OCI-LY1 (cell line): ENCODE results near the gene CEACAM1.

Experiments used
- H2AFZ ChIP-seq: fragments of 200-600 bp; sonication (generic), shearing (Covaris generic); 2 replicates; pipeline ENCODE4 v1.6.0; 2014; ENCODE audit warnings: antibody characterized with exemption, mild to moderate bottlenecking, low read length
- H3F3A ChIP-seq: fragments of 200-600 bp; sonication (generic), shearing (Covaris generic); 2 replicates; pipeline ENCODE4 v1.6.0; 2014; ENCODE audit warnings: mild to moderate bottlenecking, antibody characterized with exemption, low read length, moderate library complexity; ENCODE audit not compliant: insufficient read depth
- H3K27ac ChIP-seq: fragments of 200-600 bp; sonication (generic); 2 replicates; pipeline ENCODE4 v1.5.1; 2014; ENCODE audit warnings: low read length, mixed run types, mild to moderate bottlenecking, low read depth; ENCODE audit not compliant: poor library complexity, severe bottlenecking
- H3K27me3 ChIP-seq: fragments of 200-600 bp; sonication (generic); 2 replicates; pipeline ENCODE4 v1.6.0; 2014; ENCODE audit warnings: antibody characterized with exemption, mild to moderate bottlenecking, low read length, moderate library complexity; ENCODE audit not compliant: insufficient read depth
- H3K36me3 ChIP-seq: fragments of 200-600 bp; sonication (generic); 2 replicates; pipeline ENCODE4 v1.6.1; 2014; ENCODE audit warnings: mild to moderate bottlenecking, antibody characterized with exemption, low read length, moderate library complexity, mixed read lengths; ENCODE audit not compliant: insufficient read depth
- H3K4me1 ChIP-seq: fragments of 200-600 bp; sonication (generic); 2 replicates; pipeline ENCODE4 v1.5.1; 2014; ENCODE audit warnings: mild to moderate bottlenecking, low read length, moderate library complexity; ENCODE audit not compliant: insufficient read depth, severe bottlenecking
- H3K4me2 ChIP-seq: fragments of 200-600 bp; sonication (generic), shearing (Covaris generic); 2 replicates; pipeline ENCODE4 v1.6.1; 2014; ENCODE audit warnings: low read length
- H3K4me3 ChIP-seq: fragments of 200-600 bp; sonication (generic); 2 replicates; pipeline ENCODE4 v1.5.1; 2014; ENCODE audit warnings: low read length, low read depth, mild to moderate bottlenecking, mixed read lengths; ENCODE audit not compliant: poor library complexity, severe bottlenecking
- H3K79me2 ChIP-seq: fragments of 200-600 bp; shearing (Covaris generic); 2 replicates; pipeline ENCODE4 v1.6.1; 2016; ENCODE audit warnings: mixed run types, low read length, mixed read lengths; ENCODE audit not compliant: insufficient read depth
- H3K9ac ChIP-seq: fragments of 200-600 bp; sonication (generic), shearing (Covaris generic); 2 replicates; pipeline ENCODE4 v1.6.1; 2014; ENCODE audit warnings: mild to moderate bottlenecking, low read length, mixed read lengths
- H3K9me2 ChIP-seq: fragments of 200-600 bp; sonication (generic), shearing (Covaris generic); 2 replicates; pipeline ENCODE4 v1.6.1; 2014; ENCODE audit warnings: low read depth, mild to moderate bottlenecking, low read length, mixed read lengths
- H3K9me3 ChIP-seq: fragments of 200-600 bp; shearing (Covaris generic); 2 replicates; pipeline ENCODE4 v1.6.1; 2014; ENCODE audit warnings: low read length, mixed read lengths
- H4K20me1 ChIP-seq: fragments of 200-600 bp; sonication (generic), shearing (Covaris generic); 2 replicates; pipeline ENCODE4 v1.6.0; 2016; ENCODE audit warnings: mild to moderate bottlenecking, low read length; ENCODE audit not compliant: insufficient read depth
- CTCF ChIP-seq: fragments of 200-600 bp; sonication (generic), shearing (Covaris generic); IDR thresholded peaks from 2 replicates; pipeline ENCODE4 v1.5.1; 2017; ENCODE audit warnings: mild to moderate bottlenecking, antibody characterized with exemption, low read length, moderate library complexity, mixed read lengths
- EZH2 ChIP-seq: fragments of 200-600 bp; sonication (generic), shearing (Covaris generic); IDR thresholded peaks from 2 replicates; pipeline ENCODE4 v1.8.0; 2017; ENCODE audit warnings: borderline replicate concordance, mixed run types, mild to moderate bottlenecking, antibody characterized with exemption, low read length, moderate library complexity, mixed read lengths

CEACAM1 gene

DNA sequence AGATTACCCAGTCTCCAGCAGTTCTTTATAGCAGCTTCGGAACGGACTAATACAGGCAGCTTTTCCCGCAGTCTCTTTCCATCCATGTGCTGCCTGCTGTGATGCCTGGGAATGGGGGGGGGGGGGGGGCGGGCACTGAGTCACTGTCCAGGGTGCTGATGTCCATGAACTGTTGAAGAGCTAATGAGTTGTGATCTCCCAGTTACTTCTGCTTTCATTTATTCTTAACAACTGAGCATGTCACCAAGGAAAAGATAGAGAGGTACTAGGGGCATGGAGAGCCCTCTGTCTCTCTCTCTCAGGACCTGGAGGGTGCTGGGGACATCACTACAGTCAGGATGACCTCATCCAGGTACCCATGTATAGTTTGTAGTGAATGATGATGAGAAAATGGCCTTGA is 20.3 kb upstream of the CEACAM1 start:
- TF ChIP-seq CTCF (no peak), EZH2 (no peak)
- no peak overlapping the region for H3K27ac ChIP-seq
- H2AFZ ChIP-seq = no peak overlapping the region
- H3K4me2 ChIP-seq = no peak overlapping the region
- H3K9ac ChIP-seq = no peak overlapping the region
- no peak overlapping the region for H3K4me3 ChIP-seq
- H4K20me1 ChIP-seq = no peaks in the 10 kb centered on the region
- H3K4me1 ChIP-seq = no peaks in the 10 kb centered on the region
- no peaks in the 10 kb centered on the region for H3F3A ChIP-seq
- H3K27me3 ChIP-seq = no peaks in the 10 kb centered on the region
- H3K79me2 ChIP-seq = no peaks in the 10 kb centered on the region
- no peaks in the 10 kb centered on the region for H3K9me3 ChIP-seq
- H3K36me3 ChIP-seq = no peaks in the 10 kb centered on the region
- no peaks in the 10 kb centered on the region for H3K9me2 ChIP-seq

GRCh38 chr19:42547929-42548328 is 19.6 kb upstream of the CEACAM1 start:
- Histone ChIP-seq H2AFZ (no peak overlapping the region), H3K9me3 (no peaks in the 10 kb centered on the region), H3K36me3 (no peaks in the 10 kb centered on the region), H3K9me2 (no peaks in the 10 kb centered on the region), H3K9ac (no peak overlapping the region), H3K79me2 (no peaks in the 10 kb centered on the region), H3F3A (no peaks in the 10 kb centered on the region), H3K4me2 (no peak overlapping the region), H4K20me1 (no peaks in the 10 kb centered on the region), H3K27ac (no peak overlapping the region), H3K4me3 (no peak overlapping the region), H3K4me1 (no peaks in the 10 kb centered on the region), H3K27me3 (no peaks in the 10 kb centered on the region)
- no peak for TF ChIP-seq CTCF

GRCh38 chr19:42546831-42547500 is 18.7 kb upstream of the CEACAM1 start:
- TF ChIP-seq EZH2 = no peak
- TF ChIP-seq CTCF = no peak
- H3K27me3 ChIP-seq = no peaks in the 10 kb centered on the region

More at GRCh38 chr19:42546831-42547500, 18.7 kb upstream of the CEACAM1 start:
- Histone ChIP-seq H3K4me1 (no peaks in the 10 kb centered on the region), H3K9me2 (no peaks in the 10 kb centered on the region), H3K79me2 (no peaks in the 10 kb centered on the region), H3K27ac (no peak overlapping the region), H3K9me3 (no peaks in the 10 kb centered on the region), H3F3A (no peaks in the 10 kb centered on the region), H4K20me1 (no peaks in the 10 kb centered on the region), H3K4me3 (no peak overlapping the region), H3K9ac (no peak overlapping the region), H2AFZ (no peak overlapping the region), H3K4me2 (no peak overlapping the region), H3K36me3 (no peaks in the 10 kb centered on the region)
